Measurements from ENCODE around the gene KY. TPM values are rescaled to one million over a fixed set of nuclear protein-coding genes. Genes with fewer than 3 reads are reported as not detected.

The KY gene
- total and polyA plus RNA-seq, 2 of the 8 experiments (the other 6 are each of a cell fraction or from before 2014, with no cell fraction given): not detected

GRCh38 chr3:134607054-134608022, 43.5 kb downstream of the KY start:
- H3K56ac ChIP-seq (replicated peaks; ENCODE audit: insufficient read length, low read depth, low read length): no peak overlapping the region
- no peak overlapping the region for H3K4ac ChIP-seq (replicated peaks; ENCODE audit: insufficient read length, low read depth, low read length)
- H2BK5ac ChIP-seq (ENCODE audit: low read depth, low read length): no peak overlapping the region
- ChIA-PET POLR2A (ENCODE audit: partially characterized antibody) (no interaction called here), CTCF (ENCODE audit: partially characterized antibody) (interaction anchor here (0.6 to 13.3 kb wide), 9 partner anchors 9 to 333 kb away, joined by 3 to 197 read pairs (median 4); no protein-coding TSS in a partner anchor)
- H4K91ac ChIP-seq (replicated peaks; ENCODE audit: insufficient read length, low read length): no peak overlapping the region
- no peak overlapping the region for H2BK15ac ChIP-seq (ENCODE audit: low read length)
- no peak overlapping the region for H3K27ac ChIP-seq (ENCODE audit: low read depth, low read length)
- H4K20me1 ChIP-seq (replicated peaks in 1 of 2; ENCODE audit: control insufficient read depth in 1 of 2, insufficient read depth in 2 of 2, low read length in 2 of 2): peaks cover 2 to 3% of the 10 kb centered on the region in 2 experiments
- H2BK120ac ChIP-seq (replicated peaks; ENCODE audit: low read depth, low read length): no peak overlapping the region
- H3K9ac ChIP-seq (replicated peaks in 1 of 4; ENCODE audit: extremely low read depth in 1 of 4, low read depth in 3 of 4, low read length in 3 of 4): no peak overlapping the region
- no peak overlapping the region for H2BK12ac ChIP-seq (ENCODE audit: low read depth, low read length)
- no peak overlapping the region for H4K5ac ChIP-seq (ENCODE audit: insufficient read length, low read depth, low read length)
- no peak overlapping the region for H3K4me3 ChIP-seq (ENCODE audit: extremely low read depth in 1 of 4, insufficient read depth in 2 of 4, low read depth in 3 of 4, low read length in 4 of 4)
- H3K18ac ChIP-seq (ENCODE audit: extremely low read depth, low read length): no peak overlapping the region
- no peak overlapping the region for H2AK5ac ChIP-seq (ENCODE audit: low read depth, low read length)
- no peaks in the 10 kb centered on the region for H3K79me2 ChIP-seq (ENCODE audit: control insufficient read depth in 1 of 2, insufficient read depth in 2 of 2, low read length in 2 of 2)
- H3K23ac ChIP-seq (ENCODE audit: insufficient read length): no peak overlapping the region
- no peak overlapping the region for H2BK20ac ChIP-seq (ENCODE audit: low read length)
- H3K4me2 ChIP-seq (ENCODE audit: insufficient read depth in 1 of 2, low read depth in 2 of 2, low read length in 2 of 2): no peak overlapping the region
- 78% methylated on average over 13 of the region's 13 CpGs; no CpG with 5 or more reads in 1 of the 2 experiments for WGBS, 2 experiments (ENCODE audit: extremely low coverage in 1 of 2, insufficient coverage in 1 of 2, insufficient read length in 1 of 2, insufficient replicate concordance in 2 of 2, low coverage in 1 of 2, low lambda C conversion rate in 2 of 2, missing lambda C conversion rate in 1 of 2)
- no peak overlapping the region for H2AFZ ChIP-seq (ENCODE audit: low read length)
- no peak overlapping the region for H3K14ac ChIP-seq (ENCODE audit: insufficient read length)
- H3K4me1 ChIP-seq (replicated peaks in 1 of 4; ENCODE audit: control insufficient read depth in 3 of 4, insufficient read depth in 4 of 4, low read length in 3 of 4): peaks cover 0 to 4% (median under 1%) of the 10 kb centered on the region in 4 experiments; a peak in 3 of 7 replicates
- DNase-seq (ENCODE audit: low read depth in 1 of 2, low spot score in 2 of 2) (no peak), FAIRE-seq (no peak)
- peaks cover 0 to 2% (median 0%) of the 10 kb centered on the region in 4 experiments; a peak in 2 of 7 replicates for H3K27me3 ChIP-seq (replicated peaks in 1 of 4; ENCODE audit: control insufficient read depth in 3 of 4, extremely low read depth in 1 of 4, insufficient read depth in 3 of 4, low read length in 3 of 4)
- no peaks in the 10 kb centered on the region for H3K9me3 ChIP-seq (ENCODE audit: insufficient read depth in 2 of 2, low read depth in 1 of 2, low read length in 1 of 2)
- H4K8ac ChIP-seq (ENCODE audit: extremely low read depth, insufficient read depth, low read length): no peak overlapping the region; the same call in 1 of the 2 replicates
- H3K23me2 ChIP-seq (ENCODE audit: low read depth, low read length): no peaks in the 10 kb centered on the region
- H3K36me3 ChIP-seq (ENCODE audit: control insufficient read depth in 2 of 4, insufficient read depth in 4 of 4, low read length in 3 of 4): no peaks in the 10 kb centered on the region
- H3K79me1 ChIP-seq (ENCODE audit: low read depth, low read length): no peaks in the 10 kb centered on the region
- no peak for TF ChIP-seq ATF2 (IDR thresholded peaks at IDR 0.05; ENCODE audit: low read length)
- TF ChIP-seq HDAC2 (IDR thresholded peaks at IDR 0.05; ENCODE audit: borderline replicate concordance in 1 of 2, low read depth in 2 of 2, low read length in 2 of 2): no peak
- no peak for TF ChIP-seq EZH2 (IDR thresholded peaks at IDR 0.05; ENCODE audit: low read depth, low read length, severe bottlenecking)
- no peak for TF ChIP-seq CTCF (IDR thresholded peaks at IDR 0.05; ENCODE audit: control extremely low read depth in 1 of 3, insufficient read depth in 1 of 3, low read depth in 1 of 3, low read length in 3 of 3)
- TF ChIP-seq RNF2 (IDR thresholded peaks at IDR 0.05; ENCODE audit: borderline replicate concordance, low read depth, low read length, missing control alignments, poor library complexity, severe bottlenecking): no peak

Data from H1 (cell line).